Activated T-cell treated with anti-CD3 and anti-CD28 coated beads, Interleukin-2, amount 50 U/mL, for 4 hours (primary cell): ENCODE measurements around the gene ZDHHC9. TPM values are rescaled to one million over a fixed set of nuclear protein-coding genes. Genes with fewer than 3 reads are reported as not detected.

Experiments
- ATAC-seq, 2 donors: fragments of 200-7000 bp; cut with Tn5 transposase; one replicate each; pipeline ENCODE4 v1.10.0; 2021
- DNase-seq: peaks from one replicate; pipeline ENCODE4 v3.0.0-alpha.2; 2020
- H3K27me3 Mint-ChIP-seq: one replicate; pipeline ENCODE4 v1.8.0; 2021; ENCODE audit warnings: low read depth, mixed read lengths
- H3K36me3 Mint-ChIP-seq: one replicate; pipeline ENCODE4 v1.8.0; 2022; ENCODE audit warnings: mixed read lengths; ENCODE audit not compliant: insufficient read depth
- H3K4me1 Mint-ChIP-seq: one replicate; pipeline ENCODE4 v1.8.0; 2021; ENCODE audit warnings: low read depth, mixed read lengths
- H3K4me3 Mint-ChIP-seq: one replicate; pipeline ENCODE4 v1.8.0; 2021; ENCODE audit warnings: mild to moderate bottlenecking, moderate library complexity, mixed read lengths
- H3K9me3 Mint-ChIP-seq: one replicate; pipeline ENCODE4 v1.8.0; 2021; ENCODE audit warnings: mixed read lengths
- total RNA-seq, 3 donors: library from RNA; stranded (reverse); gene quantifications; one replicate each; pipeline ENCODE4 v1.2.1, GENCODE V29; 2021

The ZDHHC9 gene
- total RNA-seq, 3 donors from 2014 or later: 12.3 to 14.2 (median 12.7) TPM

GRCh38 chrX:129800186-129800585 lies 43.5 kb downstream of the ZDHHC9 start:
- DNase-seq: no peak
- Mint-ChIP-seq H3K4me3 (no peak overlapping the region), H3K27me3 (no peaks in the 10 kb centered on the region), H3K36me3 (peaks cover 4% of the 10 kb centered on the region), H3K4me1 (peaks cover 17% of the 10 kb centered on the region), H3K9me3 (no peaks in the 10 kb centered on the region)
- no peak for ATAC-seq

- ATAC-seq (peak; percentile 95 to 96), DNase-seq (no peak)
- peaks cover 8% of the 10 kb centered on the region for H3K36me3 Mint-ChIP-seq
- H3K9me3 Mint-ChIP-seq: no peaks in the 10 kb centered on the region
- H3K4me3 Mint-ChIP-seq: no peak overlapping the region
- no peaks in the 10 kb centered on the region for H3K27me3 Mint-ChIP-seq
- peaks cover 19% of the 10 kb centered on the region for H3K4me1 Mint-ChIP-seq
Observed at GRCh38 chrX:129798888-129799287, 44.8 kb downstream of the ZDHHC9 start.

DNA sequence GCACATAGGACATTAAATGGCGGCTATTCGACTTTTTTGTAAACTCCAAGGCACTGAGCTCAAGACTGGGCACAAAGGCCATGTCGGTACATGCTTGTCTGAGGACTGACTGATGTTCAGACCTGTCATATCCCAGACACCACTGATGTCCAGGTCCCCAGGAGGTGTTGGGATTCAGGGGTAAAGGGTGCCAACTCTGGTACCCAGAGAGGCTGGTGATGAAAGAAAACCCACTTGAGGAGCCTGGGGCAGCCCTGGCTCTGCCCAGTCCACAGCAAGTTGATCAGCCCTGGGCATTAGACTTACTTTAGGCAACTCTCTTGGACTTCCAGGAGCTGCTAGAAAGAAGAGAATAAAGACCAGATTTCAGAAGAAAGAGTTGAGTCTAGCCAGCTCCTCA lies 45.2 kb downstream of the ZDHHC9 start:
- Mint-ChIP-seq H3K9me3 (no peaks in the 10 kb centered on the region), H3K4me1 (peaks cover 18% of the 10 kb centered on the region), H3K4me3 (no peak overlapping the region), H3K27me3 (no peaks in the 10 kb centered on the region), H3K36me3 (peaks cover 8% of the 10 kb centered on the region)
- ATAC-seq (no peak), DNase-seq (no peak)

- ATAC-seq: no peak
Observed at GRCh38 chrX:129797251-129797906, 46.3 kb downstream of the ZDHHC9 start.

GRCh38 chrX:129795584-129795983 lies 48.1 kb downstream of the ZDHHC9 start:
- Mint-ChIP-seq H3K4me1 (peaks cover 18% of the 10 kb centered on the region), H3K9me3 (no peaks in the 10 kb centered on the region), H3K36me3 (peaks cover 8% of the 10 kb centered on the region), H3K4me3 (no peak overlapping the region), H3K27me3 (no peaks in the 10 kb centered on the region)
- ATAC-seq (no peak), DNase-seq (no peak)

More at GRCh38 chrX:129797251-129797906, 46.3 kb downstream of the ZDHHC9 start:
- DNase-seq: no peak
- H3K4me1 Mint-ChIP-seq: peaks cover 18% of the 10 kb centered on the region
- no peak overlapping the region for H3K4me3 Mint-ChIP-seq
- no peaks in the 10 kb centered on the region for H3K9me3 Mint-ChIP-seq
- no peaks in the 10 kb centered on the region for H3K27me3 Mint-ChIP-seq
- H3K36me3 Mint-ChIP-seq: peaks cover 8% of the 10 kb centered on the region

- no peak overlapping the region for H3K4me3 Mint-ChIP-seq
- peaks cover 5% of the 10 kb centered on the region for H3K36me3 Mint-ChIP-seq
- no peak for ATAC-seq
- no peaks in the 10 kb centered on the region for H3K27me3 Mint-ChIP-seq
- H3K4me1 Mint-ChIP-seq: peaks cover 9% of the 10 kb centered on the region
- no peak for DNase-seq
- no peaks in the 10 kb centered on the region for H3K9me3 Mint-ChIP-seq
Observed at GRCh38 chrX:129793604-129794191, 50.0 kb downstream of the ZDHHC9 start.

DNA sequence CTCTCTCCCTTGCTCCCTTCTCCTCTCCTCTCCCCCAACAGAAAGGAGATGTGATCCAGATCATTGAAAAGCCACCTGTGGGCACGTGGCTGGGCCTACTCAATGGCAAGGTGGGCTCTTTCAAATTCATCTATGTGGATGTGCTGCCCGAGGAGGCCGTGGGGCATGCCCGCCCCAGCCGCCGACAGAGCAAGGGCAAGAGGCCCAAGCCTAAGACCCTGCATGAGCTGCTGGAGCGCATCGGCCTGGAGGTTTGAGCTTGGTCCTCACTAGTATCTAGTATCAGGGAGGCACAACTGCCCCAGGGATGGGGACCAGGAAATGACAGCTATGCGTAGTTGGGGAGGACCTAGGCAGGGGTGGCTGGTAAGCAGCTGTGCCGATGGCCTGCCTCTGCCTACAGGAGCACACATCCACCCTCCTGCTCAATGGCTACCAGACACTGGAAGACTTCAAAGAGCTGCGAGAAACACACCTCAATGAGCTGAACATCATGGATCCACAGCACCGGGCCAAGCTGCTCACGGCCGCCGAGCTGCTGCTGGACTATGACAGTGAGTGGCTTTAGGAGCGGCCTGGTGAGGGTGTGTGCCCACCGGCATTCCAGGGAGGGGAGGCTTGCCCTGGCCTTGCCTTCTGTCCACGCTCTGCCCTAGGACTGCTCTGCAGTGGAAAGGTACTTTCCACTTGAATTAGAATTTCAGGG lies 50.9 kb downstream of the ZDHHC9 start:
- Mint-ChIP-seq H3K9me3 (no peaks in the 10 kb centered on the region), H3K36me3 (peaks cover 7% of the 10 kb centered on the region), H3K4me3 (no peak overlapping the region), H3K4me1 (peaks cover 2% of the 10 kb centered on the region), H3K27me3 (no peaks in the 10 kb centered on the region)
- no peak for DNase-seq
- no peak for ATAC-seq

GRCh38 chrX:129791961-129792570 lies 51.6 kb downstream of the ZDHHC9 start:
- H3K27me3 Mint-ChIP-seq: no peaks in the 10 kb centered on the region
- DNase-seq: no peak
- no peaks in the 10 kb centered on the region for H3K9me3 Mint-ChIP-seq
- no peak overlapping the region for H3K4me3 Mint-ChIP-seq
- ATAC-seq: no peak
- H3K4me1 Mint-ChIP-seq: peaks cover 9% of the 10 kb centered on the region
- peaks cover 10% of the 10 kb centered on the region for H3K36me3 Mint-ChIP-seq

DNA sequence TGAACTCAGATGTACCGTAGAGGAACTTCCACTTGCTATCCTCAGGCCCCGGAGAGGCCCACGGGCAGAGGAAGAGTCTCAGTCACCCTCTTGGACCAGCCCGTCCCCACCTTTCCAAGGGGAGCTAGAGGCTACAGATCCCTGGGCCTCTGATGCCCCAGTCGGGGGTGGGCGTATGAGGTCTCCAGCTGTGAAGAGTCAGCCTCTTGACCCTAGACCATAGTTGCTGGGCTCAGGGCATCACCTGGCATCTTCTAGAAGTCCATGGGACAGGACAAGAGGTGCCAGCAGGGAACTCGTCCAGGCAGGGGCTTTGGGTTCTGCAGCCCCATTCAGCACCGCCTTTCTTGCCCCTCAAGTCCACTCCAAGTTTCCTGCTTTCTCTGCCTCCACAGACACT lies 52.4 kb downstream of the ZDHHC9 start:
- ATAC-seq: no peak
- H3K9me3 Mint-ChIP-seq: no peaks in the 10 kb centered on the region
- no peak overlapping the region for H3K4me3 Mint-ChIP-seq
- H3K36me3 Mint-ChIP-seq: peaks cover 11% of the 10 kb centered on the region
- no peak for DNase-seq
- no peaks in the 10 kb centered on the region for H3K27me3 Mint-ChIP-seq
- peaks cover 13% of the 10 kb centered on the region for H3K4me1 Mint-ChIP-seq

- no peak for DNase-seq
- H3K9me3 Mint-ChIP-seq: no peaks in the 10 kb centered on the region
- H3K36me3 Mint-ChIP-seq: peaks cover 11% of the 10 kb centered on the region
- no peak for ATAC-seq
- no peak overlapping the region for H3K4me3 Mint-ChIP-seq
- no peaks in the 10 kb centered on the region for H3K27me3 Mint-ChIP-seq
- H3K4me1 Mint-ChIP-seq: peaks cover 17% of the 10 kb centered on the region
Observed at GRCh38 chrX:129790808-129791207, 52.9 kb downstream of the ZDHHC9 start.

GRCh38 chrX:129790146-129790545 lies 53.5 kb downstream of the ZDHHC9 start:
- DNase-seq (no peak), ATAC-seq (no peak)
- peaks cover 23% of the 10 kb centered on the region for H3K4me1 Mint-ChIP-seq
- H3K9me3 Mint-ChIP-seq: no peaks in the 10 kb centered on the region
- H3K4me3 Mint-ChIP-seq: no peak overlapping the region
- peaks cover 16% of the 10 kb centered on the region for H3K36me3 Mint-ChIP-seq
- no peaks in the 10 kb centered on the region for H3K27me3 Mint-ChIP-seq

DNA sequence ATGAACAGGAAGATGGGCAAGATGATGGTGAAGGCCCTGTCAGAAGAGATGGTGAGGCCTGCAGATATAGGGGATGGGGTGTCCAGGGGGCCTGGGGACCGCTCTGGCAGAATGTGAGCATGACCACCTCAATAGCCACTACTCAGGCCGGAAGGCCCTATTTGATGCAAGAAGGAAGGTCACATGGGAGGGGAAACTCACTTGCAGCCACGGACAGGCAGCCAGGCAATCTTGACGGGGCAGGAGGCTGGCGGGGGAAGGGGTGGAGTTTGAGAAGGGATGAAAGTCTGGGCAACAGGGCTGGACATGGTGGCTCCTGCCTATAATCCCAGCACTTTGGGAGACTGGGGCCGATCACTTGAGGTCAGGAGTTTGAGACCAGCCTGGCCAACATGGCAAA lies 55.2 kb downstream of the ZDHHC9 start:
- H3K9me3 Mint-ChIP-seq: no peaks in the 10 kb centered on the region
- no peak overlapping the region for H3K4me3 Mint-ChIP-seq
- peaks cover 17% of the 10 kb centered on the region for H3K36me3 Mint-ChIP-seq

DNA sequence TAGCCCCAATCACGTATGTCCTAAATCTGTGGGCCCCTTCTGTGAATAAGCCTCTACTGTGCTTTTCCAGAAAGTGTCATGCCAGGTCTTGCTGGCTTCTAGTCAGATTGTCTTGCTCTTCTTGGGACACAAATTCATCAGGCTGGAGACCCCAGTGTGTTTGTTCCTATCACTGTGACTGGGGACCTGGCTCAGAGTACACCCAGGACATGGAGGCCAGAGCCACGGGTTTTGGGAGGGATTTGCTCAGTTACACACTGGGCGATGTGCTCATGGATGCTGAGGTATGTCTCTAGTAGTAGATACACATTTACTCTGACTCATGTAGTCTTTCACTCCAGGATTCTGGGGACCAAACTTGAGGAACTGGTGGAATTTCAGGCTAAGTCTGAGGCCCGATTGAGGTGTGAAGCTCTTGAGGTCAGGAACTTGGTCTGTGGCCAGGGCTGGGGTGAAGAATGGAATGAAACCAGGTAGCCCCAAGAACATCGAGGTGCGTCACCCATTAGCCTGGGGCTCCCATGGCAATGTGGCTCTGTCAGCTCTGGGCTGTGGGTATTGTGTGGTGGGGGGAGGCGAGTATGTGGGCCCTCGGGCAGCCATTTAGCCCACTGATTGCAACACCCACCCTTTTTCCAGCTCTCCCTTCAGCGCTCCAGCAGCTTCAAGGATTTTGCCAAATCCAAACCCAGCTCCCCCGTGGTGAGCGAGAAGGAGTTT lies 56.2 kb downstream of the ZDHHC9 start:
- H3K9me3 Mint-ChIP-seq: no peaks in the 10 kb centered on the region
- peaks cover 24% of the 10 kb centered on the region for H3K36me3 Mint-ChIP-seq
- H3K4me1 Mint-ChIP-seq: peaks cover 43% of the 10 kb centered on the region
- no peak overlapping the region for H3K4me3 Mint-ChIP-seq
- ATAC-seq: no peak
- no peaks in the 10 kb centered on the region for H3K27me3 Mint-ChIP-seq
- DNase-seq: no peak

More for the DNA sequence above, 55.2 kb downstream of the ZDHHC9 start:
- Mint-ChIP-seq H3K27me3 (no peaks in the 10 kb centered on the region), H3K4me1 (peaks cover 34% of the 10 kb centered on the region)
- DNase-seq (no peak), ATAC-seq (no peak)

GRCh38 chrX:129786210-129786651 lies 57.5 kb downstream of the ZDHHC9 start:
- Mint-ChIP-seq H3K36me3 (peaks cover 24% of the 10 kb centered on the region), H3K27me3 (no peaks in the 10 kb centered on the region), H3K4me3 (peak overlapping the region; percentile 51), H3K9me3 (no peaks in the 10 kb centered on the region), H3K4me1 (peaks cover 51% of the 10 kb centered on the region)
- no peak for ATAC-seq
- no peak for DNase-seq
